MCF 10A (cell line): ENCODE results near the gene SLC25A17. TPM values are rescaled to one million over a fixed set of nuclear protein-coding genes. Genes with fewer than 3 reads are reported as not detected.

ENCODE experiments used
- BruUV-seq: library from RNA; stranded (reverse); fragments of 400-500 nt; replicated peaks from 2 replicates; lab custom pipeline; 2021; lab: Mats Ljungman, UMichigan
- CTCF ChIA-PET: fragments of 300-600 bp; sonication (Branson Sonifier 250); formaldehyde crosslinking; extraction: SDS; loops from one replicate; lab custom pipeline; 2021; ENCODE audit warnings: antibody characterized with exemption, inconsistent platforms; lab: Yijun Ruan, JAX
- POLR2A ChIA-PET: fragments of 300-600, 350-650 bp; sonication (Branson Sonifier 250); formaldehyde crosslinking; extraction: SDS; loops from one replicate; lab custom pipeline; 2020; ENCODE audit warnings: antibody characterized with exemption, inconsistent platforms; lab: Yijun Ruan, JAX
- DNase-seq: peaks from one replicate; pipeline ENCODE4 v3.0.0-alpha.2; 2018; ENCODE audit not compliant: unreplicated experiment
- H3K27ac Mint-ChIP-seq: one replicate; pipeline ENCODE4 v1.8.0; 2022; ENCODE audit warnings: mild to moderate bottlenecking, low read depth, mixed read lengths; ENCODE audit not compliant: unreplicated experiment
- H3K27me3 Mint-ChIP-seq: one replicate; pipeline ENCODE4 v1.8.0; 2022; ENCODE audit warnings: mixed read lengths; ENCODE audit not compliant: insufficient read depth, unreplicated experiment
- H3K36me3 Mint-ChIP-seq: one replicate; pipeline ENCODE4 v1.8.0; 2022; ENCODE audit warnings: mild to moderate bottlenecking, moderate library complexity, mixed read lengths; ENCODE audit not compliant: insufficient read depth, unreplicated experiment
- H3K4me1 Mint-ChIP-seq: one replicate; pipeline ENCODE4 v1.8.0; 2022; ENCODE audit warnings: mixed read lengths; ENCODE audit not compliant: insufficient read depth, unreplicated experiment
- H3K4me3 Mint-ChIP-seq: one replicate; pipeline ENCODE4 v1.8.0; 2022; ENCODE audit warnings: mild to moderate bottlenecking, moderate library complexity, mixed read lengths; ENCODE audit not compliant: unreplicated experiment
- H3K9me3 Mint-ChIP-seq: one replicate; pipeline ENCODE4 v1.8.0; 2022; ENCODE audit warnings: mixed read lengths; ENCODE audit not compliant: unreplicated experiment
- CTCF ChIP-seq: fragments of 200-600 bp; IDR thresholded peaks from one replicate; pipeline ENCODE4 v1.8.0; 2022; ENCODE audit warnings: antibody characterized with exemption, mild to moderate bottlenecking; ENCODE audit not compliant: unreplicated experiment
- intact Hi-C: fragments of 100-400 bp; cut with micrococcal nuclease; formaldehyde crosslinking; loops from 2 replicates; pipeline ENCODE4 v1.14.1; 2022
- total RNA-seq: library from RNA; stranded (reverse); gene quantifications from 2 replicates; pipeline ENCODE4 v1.2.3, GENCODE V29; 2022

The SLC25A17 gene
- total RNA-seq, 1 experiment from 2014 or later, result 22.3 TPM

DNA sequence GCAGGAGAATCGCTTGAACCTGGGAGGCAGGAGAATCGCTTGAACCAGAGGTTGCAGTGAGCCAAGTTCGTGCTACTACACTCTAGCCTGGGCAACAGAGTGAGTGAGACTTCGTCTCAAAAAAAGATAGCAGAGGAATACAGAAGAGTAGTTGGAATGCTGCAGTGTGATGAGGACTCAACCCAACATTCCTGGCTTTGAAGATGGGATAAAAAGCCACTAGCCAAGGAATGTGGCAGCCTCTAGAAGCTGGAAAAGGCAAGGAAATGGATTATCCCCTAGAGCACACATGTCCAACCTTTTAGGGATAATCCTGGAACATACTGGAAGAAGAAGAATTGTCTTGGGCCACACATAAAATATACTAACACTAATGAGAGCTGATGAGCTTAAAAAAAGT is 13.9 kb downstream of the SLC25A17 start:
- no peak overlapping the region for H3K4me3 Mint-ChIP-seq
- no peak for TF ChIP-seq CTCF
- no TSS peak for BruUV-seq
- no peaks in the 10 kb centered on the region for H3K36me3 Mint-ChIP-seq
- DNase-seq, result no peak
- H3K9me3 Mint-ChIP-seq, result no peaks in the 10 kb centered on the region
- H3K27ac Mint-ChIP-seq, result no peak overlapping the region
- H3K27me3 Mint-ChIP-seq, result no peaks in the 10 kb centered on the region
- CTCF ChIA-PET, result interaction anchor here (0.9 kb wide), 1 partner anchor 17 kb away, joined by 4 read pairs; no protein-coding TSS in a partner anchor
- POLR2A ChIA-PET, result no interaction called here
- H3K4me1 Mint-ChIP-seq, result peaks cover 13% of the 10 kb centered on the region
- intact Hi-C loops, result no loop called here

DNA sequence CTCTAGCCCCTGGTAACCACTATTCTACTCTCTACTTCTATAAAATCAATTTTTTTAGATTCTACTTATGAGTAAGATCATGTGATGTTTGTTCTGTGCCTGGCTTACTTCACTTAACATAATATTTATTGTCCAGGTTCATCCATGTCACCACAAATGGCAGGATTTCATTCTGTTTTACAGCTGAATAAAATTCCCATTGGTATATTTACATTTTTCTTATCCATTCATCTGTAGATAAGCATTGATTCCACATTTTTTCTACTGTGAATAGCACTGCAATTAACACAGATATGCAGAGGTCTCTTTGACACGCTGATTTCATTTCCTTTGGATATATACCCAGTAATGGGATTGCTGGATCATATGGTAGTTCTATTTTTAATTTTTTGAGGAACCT is 15.8 kb downstream of the SLC25A17 start:
- peaks cover 5% of the 10 kb centered on the region for H3K4me1 Mint-ChIP-seq
- ChIA-PET CTCF (no interaction called here), POLR2A (interaction anchor here (1.1 kb wide), 1 partner anchor 10 kb away, joined by 3 read pairs; no protein-coding TSS in a partner anchor)
- no peak overlapping the region for H3K27ac Mint-ChIP-seq
- no peaks in the 10 kb centered on the region for H3K9me3 Mint-ChIP-seq
- DNase-seq, result no peak
- H3K27me3 Mint-ChIP-seq, result no peaks in the 10 kb centered on the region
- intact Hi-C loops, result no loop called here
- BruUV-seq, result no TSS peak
- no peak for TF ChIP-seq CTCF
- no peak overlapping the region for H3K4me3 Mint-ChIP-seq
- H3K36me3 Mint-ChIP-seq, result peaks cover 2% of the 10 kb centered on the region

- intact Hi-C loops, result no loop called here
- no peak for TF ChIP-seq CTCF
- no peaks in the 10 kb centered on the region for H3K27me3 Mint-ChIP-seq
- no peak overlapping the region for H3K4me3 Mint-ChIP-seq
- DNase-seq, result no peak
- ChIA-PET CTCF (interaction anchor here (0.6 kb wide), 1 partner anchor 122 kb away, joined by 3 read pairs; no protein-coding TSS in a partner anchor), POLR2A (no interaction called here)
- BruUV-seq, result no TSS peak
- peaks cover 24% of the 10 kb centered on the region for H3K36me3 Mint-ChIP-seq
- H3K4me1 Mint-ChIP-seq, result no peaks in the 10 kb centered on the region
- H3K27ac Mint-ChIP-seq, result no peak overlapping the region
- no peaks in the 10 kb centered on the region for H3K9me3 Mint-ChIP-seq
Observed at GRCh38 chr22:40799008-40799407, 20.1 kb downstream of the SLC25A17 start.

GRCh38 chr22:40797427-40797826 is 21.7 kb downstream of the SLC25A17 start:
- no peak overlapping the region for H3K27ac Mint-ChIP-seq
- no peak overlapping the region for H3K4me3 Mint-ChIP-seq
- intact Hi-C loops, result no loop called here
- no peaks in the 10 kb centered on the region for H3K9me3 Mint-ChIP-seq
- no peak for TF ChIP-seq CTCF
- ChIA-PET CTCF (no interaction called here), POLR2A (no interaction called here)
- no TSS peak for BruUV-seq
- peaks cover 39% of the 10 kb centered on the region for H3K36me3 Mint-ChIP-seq
- H3K4me1 Mint-ChIP-seq, result no peaks in the 10 kb centered on the region
- H3K27me3 Mint-ChIP-seq, result no peaks in the 10 kb centered on the region
- DNase-seq, result no peak
